HG03442 (cell line): Measurements from ENCODE around the gene PCGF3.
"Not testable (repeated sequence)": the region's sequence is repeated elsewhere in the genome, so short reads cannot be mapped to it uniquely, and the experiment has no call there.

Source experiments
- ATAC-seq: cut with Tn5 transposase; IDR thresholded peaks from one replicate; pipeline ENCODE4 v1.9.1; 2021; ENCODE audit warnings: mild to moderate bottlenecking, moderate library complexity; ENCODE audit not compliant: unreplicated experiment

Gene PCGF3

GRCh38 chr4:721261-722168 is 15.9 kb downstream of the PCGF3 start:
- ATAC-seq = no peak

- ATAC-seq = no peak
Observed at GRCh38 chr4:722169-722725, 16.6 kb downstream of the PCGF3 start.

- ATAC-seq = no peak
Observed at GRCh38 chr4:722851-723360, 17.3 kb downstream of the PCGF3 start.

GRCh38 chr4:723751-724530 is 18.3 kb downstream of the PCGF3 start:
- no peak for ATAC-seq

- no peak for ATAC-seq
Observed at GRCh38 chr4:725391-726234, 20.0 kb downstream of the PCGF3 start.

GRCh38 chr4:726235-726787 is 20.7 kb downstream of the PCGF3 start:
- no peak for ATAC-seq

GRCh38 chr4:726838-727237 is 21.2 kb downstream of the PCGF3 start:
- no peak for ATAC-seq

GRCh38 chr4:727576-727975 is 21.9 kb downstream of the PCGF3 start:
- ATAC-seq = no peak

- no peak for ATAC-seq
Observed at GRCh38 chr4:729336-730315, 24.0 kb downstream of the PCGF3 start.

- no peak for ATAC-seq
Observed at GRCh38 chr4:730511-730910, 24.9 kb downstream of the PCGF3 start.

GRCh38 chr4:730946-731904 is 25.6 kb downstream of the PCGF3 start:
- not testable (repeated sequence) for ATAC-seq

GRCh38 chr4:731954-732353 is 26.3 kb downstream of the PCGF3 start:
- not testable (repeated sequence) for ATAC-seq

GRCh38 chr4:732486-732885 is 26.9 kb downstream of the PCGF3 start:
- ATAC-seq = no peak

- no peak for ATAC-seq
Observed at GRCh38 chr4:732911-733630, 27.4 kb downstream of the PCGF3 start.

- no peak for ATAC-seq
Observed at GRCh38 chr4:733631-733980, 28.0 kb downstream of the PCGF3 start.

- no peak for ATAC-seq
Observed at GRCh38 chr4:734075-734474, 28.4 kb downstream of the PCGF3 start.

- no peak for ATAC-seq
Observed at GRCh38 chr4:734951-735350, 29.3 kb downstream of the PCGF3 start.
